MM.1S (cell line): ENCODE results near the gene IFT52.

Source experiments
- EZH2 ChIP-seq: fragments of 300-600 bp; sonication (generic); optimal IDR thresholded peaks from 2 replicates; pipeline ENCODE3; 2017; ENCODE audit warnings: low read depth, mild to moderate bottlenecking, antibody characterized with exemption, low read length, mixed read lengths
- EZH2phosphoT487 ChIP-seq: fragments of 300-600 bp; sonication (generic); IDR thresholded peaks from 2 replicates; pipeline ENCODE4 v1.6.1; 2018; ENCODE audit warnings: antibody characterized with exemption, low read length
- TF ChIP-seq, protein P1 (sequence below): fragments of 300-600 bp; sonication (generic); IDR thresholded peaks from 2 replicates; pipeline ENCODE4 v1.5.1; 2016; ENCODE audit warnings: antibody characterized with exemption, low read length, mixed read lengths

GRCh38 chr20:43548273-43548880, 42.4 kb upstream of the IFT52 start:
- TF ChIP-seq EZH2 = no peak
- TF ChIP-seq EZH2phosphoT487 = no peak
- TF ChIP-seq, protein P1, sequence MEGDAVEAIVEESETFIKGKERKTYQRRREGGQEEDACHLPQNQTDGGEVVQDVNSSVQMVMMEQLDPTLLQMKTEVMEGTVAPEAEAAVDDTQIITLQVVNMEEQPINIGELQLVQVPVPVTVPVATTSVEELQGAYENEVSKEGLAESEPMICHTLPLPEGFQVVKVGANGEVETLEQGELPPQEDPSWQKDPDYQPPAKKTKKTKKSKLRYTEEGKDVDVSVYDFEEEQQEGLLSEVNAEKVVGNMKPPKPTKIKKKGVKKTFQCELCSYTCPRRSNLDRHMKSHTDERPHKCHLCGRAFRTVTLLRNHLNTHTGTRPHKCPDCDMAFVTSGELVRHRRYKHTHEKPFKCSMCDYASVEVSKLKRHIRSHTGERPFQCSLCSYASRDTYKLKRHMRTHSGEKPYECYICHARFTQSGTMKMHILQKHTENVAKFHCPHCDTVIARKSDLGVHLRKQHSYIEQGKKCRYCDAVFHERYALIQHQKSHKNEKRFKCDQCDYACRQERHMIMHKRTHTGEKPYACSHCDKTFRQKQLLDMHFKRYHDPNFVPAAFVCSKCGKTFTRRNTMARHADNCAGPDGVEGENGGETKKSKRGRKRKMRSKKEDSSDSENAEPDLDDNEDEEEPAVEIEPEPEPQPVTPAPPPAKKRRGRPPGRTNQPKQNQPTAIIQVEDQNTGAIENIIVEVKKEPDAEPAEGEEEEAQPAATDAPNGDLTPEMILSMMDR = no peak
